ENCODE data around the gene ATRN. TPM values are rescaled to one million over a fixed set of nuclear protein-coding genes. Genes with fewer than 3 reads are reported as not detected.

ATRN gene
- total and polyA plus RNA-seq, 2 of the 8 experiments (the other 6 are each of a cell fraction or from before 2014, with no cell fraction given): 12.0 to 17.4 TPM

GRCh38 chr20:3698591-3699001, 227.8 kb downstream of the ATRN start:
- 87% methylated on average over 6 of the region's 6 CpGs; no CpG with 5 or more reads in 1 of the 2 experiments for WGBS, 2 experiments (ENCODE audit: extremely low coverage in 1 of 2, insufficient coverage in 1 of 2, insufficient read length in 1 of 2, insufficient replicate concordance in 2 of 2, low coverage in 1 of 2, low lambda C conversion rate in 2 of 2, missing lambda C conversion rate in 1 of 2)
- FAIRE-seq (no peak), DNase-seq (ENCODE audit: low read depth in 1 of 2, low spot score in 2 of 2) (no peak)
- Histone ChIP-seq H2BK120ac (replicated peaks; ENCODE audit: low read depth, low read length) (no peak overlapping the region), H3K4ac (replicated peaks; ENCODE audit: insufficient read length, low read depth, low read length) (no peak overlapping the region), H3K9ac (replicated peaks in 1 of 4; ENCODE audit: extremely low read depth in 1 of 4, low read depth in 3 of 4, low read length in 3 of 4) (no peak overlapping the region), H4K5ac (ENCODE audit: insufficient read length, low read depth, low read length) (no peak overlapping the region), H3K23ac (ENCODE audit: insufficient read length) (no peak overlapping the region), H2BK15ac (ENCODE audit: low read length) (no peak overlapping the region), H3K36me3 (ENCODE audit: control insufficient read depth in 2 of 4, insufficient read depth in 4 of 4, low read length in 3 of 4) (no peaks in the 10 kb centered on the region), H3K4me1 (replicated peaks in 1 of 4; ENCODE audit: control insufficient read depth in 3 of 4, insufficient read depth in 4 of 4, low read length in 3 of 4) (no peaks in the 10 kb centered on the region), H3K9me3 (ENCODE audit: insufficient read depth in 2 of 2, low read depth in 1 of 2, low read length in 1 of 2) (peaks cover 4 to 6% of the 10 kb centered on the region in 2 experiments; a peak in 2 of 4 replicates), H3K27ac (ENCODE audit: low read depth, low read length) (no peak overlapping the region), H2AFZ (ENCODE audit: low read length) (no peak overlapping the region), H2AK5ac (ENCODE audit: low read depth, low read length) (no peak overlapping the region), H3K4me2 (ENCODE audit: insufficient read depth in 1 of 2, low read depth in 2 of 2, low read length in 2 of 2) (no peak overlapping the region), H3K4me3 (ENCODE audit: extremely low read depth in 1 of 4, insufficient read depth in 2 of 4, low read depth in 3 of 4, low read length in 4 of 4) (no peak overlapping the region), H2BK5ac (ENCODE audit: low read depth, low read length) (no peak overlapping the region), H3K23me2 (ENCODE audit: low read depth, low read length) (no peaks in the 10 kb centered on the region), H3K14ac (ENCODE audit: insufficient read length) (no peak overlapping the region), H4K20me1 (replicated peaks in 1 of 2; ENCODE audit: control insufficient read depth in 1 of 2, insufficient read depth in 2 of 2, low read length in 2 of 2) (no peaks in the 10 kb centered on the region), H3K79me1 (ENCODE audit: low read depth, low read length) (no peaks in the 10 kb centered on the region), H4K91ac (replicated peaks; ENCODE audit: insufficient read length, low read length) (no peak overlapping the region), H3K27me3 (replicated peaks in 1 of 4; ENCODE audit: control insufficient read depth in 3 of 4, extremely low read depth in 1 of 4, insufficient read depth in 3 of 4, low read length in 3 of 4) (no peaks in the 10 kb centered on the region), H2BK20ac (ENCODE audit: low read length) (no peak overlapping the region), H3K56ac (replicated peaks; ENCODE audit: insufficient read length, low read depth, low read length) (no peak overlapping the region), H3K18ac (ENCODE audit: extremely low read depth, low read length) (no peak overlapping the region), H2BK12ac (ENCODE audit: low read depth, low read length) (no peak overlapping the region), H4K8ac (ENCODE audit: extremely low read depth, insufficient read depth, low read length) (peak overlapping the region; percentile 25; the same call in 1 of the 2 replicates), H3K79me2 (ENCODE audit: control insufficient read depth in 1 of 2, insufficient read depth in 2 of 2, low read length in 2 of 2) (no peaks in the 10 kb centered on the region)
- ChIA-PET CTCF (ENCODE audit: partially characterized antibody) (interaction anchor here (0.9 to 45.1 kb wide), 7 partner anchors 2 to 156 kb away, joined by 3 to 1432 read pairs (median 4); partner anchors contain the start of genes ADAM33 and SIGLEC1), POLR2A (ENCODE audit: partially characterized antibody) (interaction anchor here (1.3 to 1.4 kb wide), 2 partner anchors 32 to 47 kb away, joined by 3 read pairs; no protein-coding TSS in a partner anchor)
- TF ChIP-seq RXRA (IDR thresholded peaks at IDR 0.05; ENCODE audit: insufficient read depth, low read depth, low read length) (no peak), TEAD4 (IDR thresholded peaks at IDR 0.05; ENCODE audit: low read depth, low read length) (no peak), SUZ12 (IDR thresholded peaks at IDR 0.05; ENCODE audit: low read length) (no peak), E2F6 (IDR thresholded peaks at IDR 0.05) (no peak), KDM1A (IDR thresholded peaks at IDR 0.05; ENCODE audit: borderline replicate concordance, low read length) (no peak), NANOG (IDR thresholded peaks at IDR 0.05; ENCODE audit: insufficient read depth, low read depth, low read length, poor library complexity, severe bottlenecking) (no peak), SP4 (IDR thresholded peaks at IDR 0.05; ENCODE audit: low read length) (no peak), POLR2A (IDR thresholded peaks at IDR 0.05; ENCODE audit: control extremely low read depth in 1 of 2, low read depth in 2 of 2, low read length in 2 of 2) (no peak), POLR2AphosphoS5 (IDR thresholded peaks at IDR 0.05; ENCODE audit: low read depth, low read length) (no peak)

Data from H1 (cell line).